HG02763 (cell line): ENCODE results near the gene NOD2.

Experiments used
- ATAC-seq: cut with Tn5 transposase; IDR thresholded peaks from one replicate; pipeline ENCODE4 v1.9.1; 2021; ENCODE audit warnings: mild to moderate bottlenecking, moderate library complexity; ENCODE audit not compliant: unreplicated experiment

NOD2 gene

DNA sequence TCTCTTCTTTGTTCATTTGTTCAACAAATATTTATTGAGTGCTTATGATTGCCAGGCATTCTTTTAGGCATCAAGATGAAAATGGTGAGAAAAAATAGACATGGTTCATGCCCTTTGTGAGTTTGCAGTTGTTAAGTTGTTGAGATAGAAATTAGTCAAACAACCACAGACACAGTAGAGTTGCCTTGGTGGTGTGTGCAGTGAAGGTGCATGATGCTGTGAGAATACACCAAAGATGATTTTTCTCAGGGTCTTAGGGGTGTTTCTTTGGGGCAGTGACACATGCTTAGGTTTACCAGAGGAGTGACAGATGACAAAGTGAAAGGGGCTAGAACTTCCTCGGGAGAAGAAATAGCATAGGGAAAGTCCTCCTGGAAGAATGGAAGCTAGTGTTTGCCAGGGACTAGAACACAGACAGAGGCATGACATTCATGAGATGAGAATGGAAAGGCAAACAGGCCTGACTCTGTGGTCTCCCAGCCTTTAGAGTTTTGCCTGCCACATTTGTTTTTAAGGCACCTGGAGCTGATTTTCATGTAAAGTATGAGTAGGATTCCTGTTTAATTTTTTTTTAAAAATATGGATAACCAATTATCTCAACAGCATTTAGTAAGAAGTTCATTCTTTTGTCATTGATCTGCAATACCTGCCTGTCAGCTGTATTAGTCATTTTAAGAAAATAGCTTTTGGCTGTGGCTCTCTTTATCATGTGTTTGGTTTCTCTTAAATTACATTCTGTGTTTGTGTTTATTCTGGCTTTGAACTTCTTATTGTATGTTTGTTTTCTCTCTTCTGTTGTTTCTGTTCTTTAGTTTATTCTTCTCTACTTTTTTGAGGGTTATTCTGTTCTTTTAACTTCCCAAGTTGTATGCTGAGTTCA is 85.1 kb downstream of the NOD2 start:
- no peak for ATAC-seq

DNA sequence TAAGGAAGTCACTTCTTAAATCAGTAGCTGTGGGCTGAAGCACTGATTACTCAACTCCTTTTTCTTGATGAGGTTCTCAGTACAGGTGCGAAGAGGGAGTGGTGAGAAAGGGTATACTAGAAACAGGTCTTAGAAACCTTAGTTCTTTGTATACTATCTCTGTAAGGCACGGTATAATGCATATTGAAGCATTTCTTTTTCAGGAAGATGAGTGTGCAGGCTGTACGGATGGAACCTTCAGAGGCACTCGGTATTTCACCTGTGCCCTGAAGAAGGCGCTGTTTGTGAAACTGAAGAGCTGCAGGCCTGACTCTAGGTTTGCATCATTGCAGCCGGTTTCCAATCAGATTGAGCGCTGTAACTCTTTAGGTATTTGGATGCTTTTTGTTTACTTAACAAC is 87.6 kb downstream of the NOD2 start:
- no peak for ATAC-seq

DNA sequence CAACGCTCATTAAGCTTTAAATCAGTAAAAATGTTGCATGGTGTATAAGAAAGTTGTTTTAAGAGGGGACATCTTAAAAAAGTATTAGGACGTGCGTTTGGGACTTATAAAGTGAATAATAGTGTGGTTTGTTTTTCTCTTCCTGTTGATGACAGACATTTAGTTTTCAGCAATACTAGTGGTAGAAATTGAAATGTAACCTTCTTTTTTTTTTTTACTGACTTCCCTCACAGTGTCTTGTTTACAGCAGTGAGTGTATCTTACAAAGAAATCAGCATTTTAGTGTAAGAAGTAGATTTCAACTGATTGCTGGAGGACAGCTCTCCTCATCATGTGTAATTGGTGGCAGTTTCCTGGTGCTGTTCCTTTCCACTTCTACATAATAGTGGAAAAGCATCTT is 88.1 kb downstream of the NOD2 start:
- ATAC-seq, result no peak
